Measurements from ENCODE around the gene CCNDBP1. TPM values are rescaled to one million over a fixed set of nuclear protein-coding genes. Genes with fewer than 3 reads are reported as not detected.

CCNDBP1 gene
- total RNA-seq, 1 experiment from 2014 or later = 20.4 TPM

GRCh38 chr15:43207024-43207423 lies 21.8 kb downstream of the CCNDBP1 start:
- Mint-ChIP-seq H3K27me3 (ENCODE audit: low read depth) (no peaks in the 10 kb centered on the region; the same call in 1 of the 2 replicates), H3K36me3 (no peaks in the 10 kb centered on the region), H3K27ac (no peak overlapping the region), H3K9me3 (no peaks in the 10 kb centered on the region), H3K4me1 (peaks cover 5% of the 10 kb centered on the region), H3K4me3 (no peak overlapping the region)
- no peak for DNase-seq (ENCODE audit: low spot score)
- CTCF ChIA-PET = interaction anchor here (0.8 to 6.4 kb wide), 3 partner anchors 12 to 79 kb away, joined by 3 to 84 read pairs (median 28); no protein-coding TSS in a partner anchor
- no peak for ATAC-seq
- TF ChIP-seq NFATC4 (CRISPR knock-in tag; IDR thresholded peaks at IDR 0.05) (no peak), ATF2 (CRISPR knock-in tag; IDR thresholded peaks at IDR 0.05; ENCODE audit: borderline replicate concordance, low read depth) (no peak), ZNF232 (CRISPR knock-in tag; IDR thresholded peaks at IDR 0.05) (no peak)
- TF ChIP-seq, protein P1, sequence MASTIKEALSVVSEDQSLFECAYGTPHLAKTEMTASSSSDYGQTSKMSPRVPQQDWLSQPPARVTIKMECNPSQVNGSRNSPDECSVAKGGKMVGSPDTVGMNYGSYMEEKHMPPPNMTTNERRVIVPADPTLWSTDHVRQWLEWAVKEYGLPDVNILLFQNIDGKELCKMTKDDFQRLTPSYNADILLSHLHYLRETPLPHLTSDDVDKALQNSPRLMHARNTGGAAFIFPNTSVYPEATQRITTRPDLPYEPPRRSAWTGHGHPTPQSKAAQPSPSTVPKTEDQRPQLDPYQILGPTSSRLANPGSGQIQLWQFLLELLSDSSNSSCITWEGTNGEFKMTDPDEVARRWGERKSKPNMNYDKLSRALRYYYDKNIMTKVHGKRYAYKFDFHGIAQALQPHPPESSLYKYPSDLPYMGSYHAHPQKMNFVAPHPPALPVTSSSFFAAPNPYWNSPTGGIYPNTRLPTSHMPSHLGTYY (CRISPR knock-in tag; IDR thresholded peaks at IDR 0.05) = no peak
- POLR2A ChIA-PET = no interaction called here

GRCh38 chr15:43208052-43209002 lies 23.1 kb downstream of the CCNDBP1 start:
- no peaks in the 10 kb centered on the region for H3K9me3 Mint-ChIP-seq
- no peaks in the 10 kb centered on the region for H3K27me3 Mint-ChIP-seq (ENCODE audit: low read depth)
- POLR2A ChIA-PET = no interaction called here
- H3K36me3 Mint-ChIP-seq = no peaks in the 10 kb centered on the region
- DNase-seq (ENCODE audit: low spot score) = no peak
- CTCF ChIA-PET = interaction anchor here (0.5 to 6.4 kb wide), 19 partner anchors 11 to 162 kb away, joined by 3 to 84 read pairs (median 4); partner anchors contain the start of genes CCNDBP1, TGM5, TUBGCP4 and ZSCAN29
- TF ChIP-seq HMGA2 (CRISPR knock-in tag; IDR thresholded peaks at IDR 0.05) (no peak), KAT7 (CRISPR knock-in tag; IDR thresholded peaks at IDR 0.05; ENCODE audit: borderline replicate concordance) (no peak), OVOL2 (CRISPR knock-in tag; IDR thresholded peaks at IDR 0.05; ENCODE audit: borderline replicate concordance) (no peak), TEAD4 (CRISPR knock-in tag; IDR thresholded peaks at IDR 0.05) (no peak), NFYB (CRISPR knock-in tag; conservative IDR thresholded peaks at IDR 0.05; ENCODE audit: low read depth) (no peak), NFE2L1 (CRISPR knock-in tag; IDR thresholded peaks at IDR 0.05) (no peak), ZNF423 (CRISPR knock-in tag; IDR thresholded peaks at IDR 0.05) (no peak), ZNF671 (CRISPR knock-in tag; IDR thresholded peaks at IDR 0.05) (no peak), ZNF263 (CRISPR knock-in tag; IDR thresholded peaks at IDR 0.05; ENCODE audit: low read depth) (no peak), SMAD3 (CRISPR knock-in tag; IDR thresholded peaks at IDR 0.05; ENCODE audit: borderline replicate concordance) (no peak), ZNF281 (CRISPR knock-in tag; IDR thresholded peaks at IDR 0.05) (no peak), ZBTB21 (CRISPR knock-in tag; IDR thresholded peaks at IDR 0.05; ENCODE audit: borderline replicate concordance) (no peak), ZNF219 (CRISPR knock-in tag; IDR thresholded peaks at IDR 0.05; ENCODE audit: borderline replicate concordance) (no peak), MAX (CRISPR knock-in tag; IDR thresholded peaks at IDR 0.05) (no peak), NR3C1 (CRISPR knock-in tag; conservative IDR thresholded peaks at IDR 0.05; ENCODE audit: low read depth) (no peak)
- TF ChIP-seq, protein P2, sequence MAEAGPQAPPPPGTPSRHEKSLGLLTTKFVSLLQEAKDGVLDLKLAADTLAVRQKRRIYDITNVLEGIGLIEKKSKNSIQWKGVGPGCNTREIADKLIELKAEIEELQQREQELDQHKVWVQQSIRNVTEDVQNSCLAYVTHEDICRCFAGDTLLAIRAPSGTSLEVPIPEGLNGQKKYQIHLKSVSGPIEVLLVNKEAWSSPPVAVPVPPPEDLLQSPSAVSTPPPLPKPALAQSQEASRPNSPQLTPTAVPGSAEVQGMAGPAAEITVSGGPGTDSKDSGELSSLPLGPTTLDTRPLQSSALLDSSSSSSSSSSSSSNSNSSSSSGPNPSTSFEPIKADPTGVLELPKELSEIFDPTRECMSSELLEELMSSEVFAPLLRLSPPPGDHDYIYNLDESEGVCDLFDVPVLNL (CRISPR knock-in tag; IDR thresholded peaks at IDR 0.05; ENCODE audit: borderline replicate concordance, low read depth) = no peak
- TF ChIP-seq, protein P3, sequence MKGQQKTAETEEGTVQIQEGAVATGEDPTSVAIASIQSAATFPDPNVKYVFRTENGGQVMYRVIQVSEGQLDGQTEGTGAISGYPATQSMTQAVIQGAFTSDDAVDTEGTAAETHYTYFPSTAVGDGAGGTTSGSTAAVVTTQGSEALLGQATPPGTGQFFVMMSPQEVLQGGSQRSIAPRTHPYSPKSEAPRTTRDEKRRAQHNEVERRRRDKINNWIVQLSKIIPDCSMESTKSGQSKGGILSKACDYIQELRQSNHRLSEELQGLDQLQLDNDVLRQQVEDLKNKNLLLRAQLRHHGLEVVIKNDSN (CRISPR knock-in tag; IDR thresholded peaks at IDR 0.05) = no peak
- H3K4me3 Mint-ChIP-seq = no peak overlapping the region
- no peak for ATAC-seq
- no peak overlapping the region for H3K27ac Mint-ChIP-seq
- H3K4me1 Mint-ChIP-seq = peaks cover 5% of the 10 kb centered on the region

All from WTC11 (cell line).